Dedifferentiated amniotic fluid mesenchymal stem cell (primary cell): ENCODE data around the gene CRELD2.

Experiments used
- DNase-seq: peaks from one replicate; pipeline ENCODE4 v3.0.0-alpha.2; 2016; ENCODE audit errors: extremely low spot score

Gene CRELD2

GRCh38 chr22:49887702-49888101 is 30.7 kb upstream of the CRELD2 start:
- DNase-seq = no peak

GRCh38 chr22:49889071-49889470 is 29.4 kb upstream of the CRELD2 start:
- no peak for DNase-seq

- DNase-seq = no peak
These were observed 26.1 kb upstream of the CRELD2 start for GRCh38 chr22:49892226-49892899.

- no peak for DNase-seq
These were observed 25.4 kb upstream of the CRELD2 start for GRCh38 chr22:49893025-49893424.

GRCh38 chr22:49894322-49895054 is 23.9 kb upstream of the CRELD2 start:
- DNase-seq = no peak

GRCh38 chr22:49896201-49896600 is 22.2 kb upstream of the CRELD2 start:
- no peak for DNase-seq

- DNase-seq = no peak
These were observed 21.3 kb upstream of the CRELD2 start for GRCh38 chr22:49897015-49897684.

GRCh38 chr22:49899530-49899929 is 18.9 kb upstream of the CRELD2 start:
- DNase-seq = no peak

- no peak for DNase-seq
These were observed 17.8 kb upstream of the CRELD2 start for GRCh38 chr22:49900441-49901230.

- DNase-seq = no peak
These were observed 17.0 kb upstream of the CRELD2 start for GRCh38 chr22:49901457-49901856.

GRCh38 chr22:49903322-49904039 is 15.0 kb upstream of the CRELD2 start:
- no peak for DNase-seq

- no peak for DNase-seq
These were observed 14.4 kb upstream of the CRELD2 start for GRCh38 chr22:49904040-49904369.

- DNase-seq = no peak
These were observed 13.0 kb upstream of the CRELD2 start for GRCh38 chr22:49905465-49905864.

- no peak for DNase-seq
These were observed 12.2 kb upstream of the CRELD2 start for GRCh38 chr22:49906071-49906798.

GRCh38 chr22:49906799-49907290 is 11.6 kb upstream of the CRELD2 start:
- DNase-seq = no peak

GRCh38 chr22:49907807-49908206 is 10.6 kb upstream of the CRELD2 start:
- DNase-seq = no peak

GRCh38 chr22:49909476-49910205 is 8.8 kb upstream of the CRELD2 start:
- DNase-seq = no peak

- DNase-seq = no peak
These were observed 7.9 kb upstream of the CRELD2 start for GRCh38 chr22:49910229-49911155.
